ENCODE results near the gene APLP2. TPM values are rescaled to one million over a fixed set of nuclear protein-coding genes. Genes with fewer than 3 reads are reported as not detected.

The APLP2 gene
- total RNA-seq, 1 experiment from 2014 or later = 345 TPM

- TSS peak; percentile 64 for BruUV-seq (replicated peaks)
- no peak for TF ChIP-seq EZH2phosphoT487 (IDR thresholded peaks at IDR 0.05; ENCODE audit: borderline replicate concordance, low read length)
- TF ChIP-seq EZH2 (IDR thresholded peaks at IDR 0.05; ENCODE audit: low read length, unreplicated experiment) = no peak
- TF ChIP-seq CTCF (conservative IDR thresholded peaks at IDR 0.05; ENCODE audit: low read depth, low read length) = no peak
- CTCF ChIA-PET = no interaction called here
Measured at GRCh38 chr11:130068986-130069658, 572 bp upstream of the APLP2 start.

GRCh38 chr11:130070109-130070845 lies 583 bp downstream of the APLP2 start:
- peaks cover 32% of the 10 kb centered on the region for H4K20me1 ChIP-seq (ENCODE audit: low read length)
- H3K36me3 ChIP-seq (ENCODE audit: low read depth, low read length) = no peaks in the 10 kb centered on the region
- no peaks in the 10 kb centered on the region for H3K27me3 ChIP-seq (ENCODE audit: low read length)
- no peaks in the 10 kb centered on the region for H3F3A ChIP-seq (ENCODE audit: low read length, unreplicated experiment)
- no peak overlapping the region for H2AFZ ChIP-seq (ENCODE audit: low read length)
- H3K9me3 ChIP-seq (ENCODE audit: low read length) = no peaks in the 10 kb centered on the region
- ATAC-seq (peak; percentile 0; the same call in 1 of the 2 replicates), DNase-seq (peak; percentile 57)
- peak overlapping the region; percentile 96 for H3K4me2 ChIP-seq (ENCODE audit: low read length)
- H3K27ac ChIP-seq (ENCODE audit: low read length) = no peak overlapping the region
- POLR2A ChIA-PET (ENCODE audit: unreplicated experiment) = interaction anchor here (0.5 to 2.4 kb wide), 5 partner anchors 16 to 67 kb away, joined by 3 to 16 read pairs (median 4); partner anchors contain the start of gene PRDM10
- H3K4me1 ChIP-seq (ENCODE audit: insufficient read depth, low read length) = peaks cover 22% of the 10 kb centered on the region
- CTCF ChIA-PET = interaction anchor here (0.5 to 1.8 kb wide), 4 partner anchors 33 to 144 kb away, joined by 3 to 20 read pairs (median 4); no protein-coding TSS in a partner anchor
- no peaks in the 10 kb centered on the region for H3K9me2 ChIP-seq (replicated peaks; ENCODE audit: low read length)
- H3K79me2 ChIP-seq (ENCODE audit: low read length) = peaks cover 54% of the 10 kb centered on the region
- TF ChIP-seq EZH2phosphoT487 (IDR thresholded peaks at IDR 0.05; ENCODE audit: borderline replicate concordance, low read length) (no peak), EZH2 (IDR thresholded peaks at IDR 0.05; ENCODE audit: low read length, unreplicated experiment) (no peak), CTCF (conservative IDR thresholded peaks at IDR 0.05; ENCODE audit: low read depth, low read length) (0 out of 2 replicates have a peak, but pooled peaks have one; percentile 12)
- H3K9ac ChIP-seq (ENCODE audit: low read length) = peak overlapping the region; percentile 57
- peak overlapping the region; percentile 78 for H3K4me3 ChIP-seq (ENCODE audit: low read length)
- intact Hi-C loops (cut with micrococcal nuclease) = loop anchor here (5.0 kb wide), 1 partner anchor 148 kb away; no protein-coding TSS in a partner anchor
- no TSS peak for BruUV-seq (replicated peaks)

More at GRCh38 chr11:130068986-130069658, 572 bp upstream of the APLP2 start:
- Histone ChIP-seq H3K9me3 (ENCODE audit: low read length) (no peaks in the 10 kb centered on the region), H3K9me2 (replicated peaks; ENCODE audit: low read length) (no peaks in the 10 kb centered on the region), H4K20me1 (ENCODE audit: low read length) (peaks cover 25% of the 10 kb centered on the region), H3K27me3 (ENCODE audit: low read length) (no peaks in the 10 kb centered on the region), H3F3A (ENCODE audit: low read length, unreplicated experiment) (no peaks in the 10 kb centered on the region), H3K4me3 (ENCODE audit: low read length) (peak overlapping the region; percentile 78), H2AFZ (ENCODE audit: low read length) (peak overlapping the region; percentile 93), H3K4me2 (ENCODE audit: low read length) (peak overlapping the region; percentile 96), H3K79me2 (ENCODE audit: low read length) (peaks cover 42% of the 10 kb centered on the region), H3K36me3 (ENCODE audit: low read depth, low read length) (no peaks in the 10 kb centered on the region), H3K27ac (ENCODE audit: low read length) (peak overlapping the region; percentile 77), H3K4me1 (ENCODE audit: insufficient read depth, low read length) (peaks cover 22% of the 10 kb centered on the region), H3K9ac (ENCODE audit: low read length) (peak overlapping the region; percentile 79)
- DNase-seq (peak; percentile 97), ATAC-seq (peak; percentile 72)
- intact Hi-C loops (cut with micrococcal nuclease) = loop anchor here (1.0 kb wide), 2 partner anchors 55 to 66 kb away; no protein-coding TSS in a partner anchor
- POLR2A ChIA-PET (ENCODE audit: unreplicated experiment) = interaction anchor here (1.0 kb wide), 1 partner anchor 55 kb away, joined by 3 read pairs; no protein-coding TSS in a partner anchor
